ENCODE results near the gene KCNC4. TPM values are rescaled to one million over a fixed set of nuclear protein-coding genes. Genes with fewer than 3 reads are reported as not detected.

Gene KCNC4
- total RNA-seq, 1 donor = 1.4 TPM

- Histone ChIP-seq H3K9me3 (ENCODE audit: low read depth, low read length) (no peaks in the 10 kb centered on the region), H4K20me1 (ENCODE audit: insufficient read depth, low read length) (no peaks in the 10 kb centered on the region), H3K4me1 (ENCODE audit: insufficient read depth, low read length) (peaks cover 4% of the 10 kb centered on the region), H3K36me3 (ENCODE audit: insufficient read depth, low read length) (no peaks in the 10 kb centered on the region), H3K4me3 (ENCODE audit: insufficient read depth, low read length) (no peak overlapping the region), H3K79me2 (ENCODE audit: insufficient read depth, low read length) (no peaks in the 10 kb centered on the region), H2AFZ (ENCODE audit: low read length) (no peak overlapping the region), H3K27ac (ENCODE audit: low read depth, low read length) (no peak overlapping the region), H3K27me3 (ENCODE audit: insufficient read depth, low read length) (peaks cover 8% of the 10 kb centered on the region), H3K4me2 (ENCODE audit: insufficient read depth, low read length) (no peak overlapping the region)
- TF ChIP-seq CTCF (IDR thresholded peaks at IDR 0.05; ENCODE audit: extremely low read depth, low read depth, low read length) = no peak
- no peak for DNase-seq (ENCODE audit: insufficient read length, low spot score, missing footprints)
Observed at GRCh38 chr1:110213143-110213540, 3.0 kb downstream of the KCNC4 start.

GRCh38 chr1:110214454-110215404 is 4.6 kb downstream of the KCNC4 start:
- H3K27ac ChIP-seq (ENCODE audit: low read depth, low read length) = no peak overlapping the region
- H3K27me3 ChIP-seq (ENCODE audit: insufficient read depth, low read length) = peaks cover 8% of the 10 kb centered on the region
- DNase-seq (ENCODE audit: insufficient read length, low spot score, missing footprints) = peak; percentile 68
- H3K79me2 ChIP-seq (ENCODE audit: insufficient read depth, low read length) = no peaks in the 10 kb centered on the region
- no peaks in the 10 kb centered on the region for H4K20me1 ChIP-seq (ENCODE audit: insufficient read depth, low read length)
- TF ChIP-seq CTCF (IDR thresholded peaks at IDR 0.05; ENCODE audit: extremely low read depth, low read depth, low read length) = no peak
- H3K36me3 ChIP-seq (ENCODE audit: insufficient read depth, low read length) = peaks cover 2% of the 10 kb centered on the region
- H3K9me3 ChIP-seq (ENCODE audit: low read depth, low read length) = no peaks in the 10 kb centered on the region
- no peak overlapping the region for H3K4me2 ChIP-seq (ENCODE audit: insufficient read depth, low read length)
- no peak overlapping the region for H3K4me3 ChIP-seq (ENCODE audit: insufficient read depth, low read length)
- H2AFZ ChIP-seq (ENCODE audit: low read length) = no peak overlapping the region
- peaks cover 1% of the 10 kb centered on the region for H3K4me1 ChIP-seq (ENCODE audit: insufficient read depth, low read length)

DNA sequence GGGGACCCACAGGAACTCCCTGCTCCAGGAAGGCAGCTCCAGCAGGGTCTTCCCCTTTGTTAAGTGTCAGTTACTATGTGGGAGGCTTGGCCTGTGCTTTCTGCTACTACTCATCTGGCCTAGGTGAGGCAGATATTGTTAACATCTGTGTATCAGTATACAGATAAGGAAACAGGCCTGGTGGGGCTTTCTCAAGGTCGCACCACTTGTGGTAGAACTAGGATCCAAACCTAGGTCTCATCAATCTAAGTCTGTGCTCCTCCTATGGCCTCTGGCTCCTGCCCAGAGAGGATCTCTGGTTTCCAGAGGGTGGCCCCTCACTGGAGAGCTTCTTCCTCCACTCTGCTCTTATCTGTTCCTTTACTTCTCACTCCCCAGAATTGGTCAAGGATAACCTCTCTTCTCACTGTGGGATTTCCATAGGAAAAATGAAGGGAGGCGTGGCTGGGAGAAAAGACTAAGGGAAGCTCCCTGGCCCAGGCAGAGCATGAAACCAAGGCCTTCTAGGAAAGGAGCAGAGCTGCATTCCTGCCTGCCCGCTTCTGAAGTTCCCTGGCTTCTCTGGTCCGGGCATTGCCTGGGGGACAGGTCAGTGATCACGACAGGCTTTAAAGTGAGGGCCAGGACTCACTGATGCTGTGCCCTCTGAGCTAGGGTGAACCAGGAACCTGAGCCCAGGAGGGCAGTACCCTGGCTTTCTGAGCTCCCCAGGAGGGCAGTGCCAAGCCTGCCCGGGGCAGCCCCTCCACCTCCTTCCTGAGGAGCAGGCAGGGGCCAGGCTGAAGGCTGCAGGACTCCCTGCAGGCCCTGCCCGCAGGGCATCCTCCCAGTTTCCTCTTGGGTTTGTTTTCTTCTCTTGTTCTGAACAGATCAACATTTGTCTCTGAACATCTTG is 5.8 kb downstream of the KCNC4 start:
- H3K36me3 ChIP-seq (ENCODE audit: insufficient read depth, low read length) = peaks cover 2% of the 10 kb centered on the region
- H3K27ac ChIP-seq (ENCODE audit: low read depth, low read length) = no peak overlapping the region
- DNase-seq (ENCODE audit: insufficient read length, low spot score, missing footprints) = peak; percentile 62
- no peak overlapping the region for H3K4me3 ChIP-seq (ENCODE audit: insufficient read depth, low read length)
- no peaks in the 10 kb centered on the region for H3K79me2 ChIP-seq (ENCODE audit: insufficient read depth, low read length)
- H3K9me3 ChIP-seq (ENCODE audit: low read depth, low read length) = no peaks in the 10 kb centered on the region
- no peaks in the 10 kb centered on the region for H4K20me1 ChIP-seq (ENCODE audit: insufficient read depth, low read length)
- peaks cover 8% of the 10 kb centered on the region for H3K27me3 ChIP-seq (ENCODE audit: insufficient read depth, low read length)
- H3K4me2 ChIP-seq (ENCODE audit: insufficient read depth, low read length) = no peak overlapping the region
- TF ChIP-seq CTCF (IDR thresholded peaks at IDR 0.05; ENCODE audit: extremely low read depth, low read depth, low read length) = no peak
- H2AFZ ChIP-seq (ENCODE audit: low read length) = no peak overlapping the region
- H3K4me1 ChIP-seq (ENCODE audit: insufficient read depth, low read length) = no peaks in the 10 kb centered on the region
